Cardiac muscle cell (in vitro differentiated cells and primary cell): ENCODE data around the gene C1QL3. TPM values are rescaled to one million over a fixed set of nuclear protein-coding genes. Genes with fewer than 3 reads are reported as not detected.

ENCODE experiments used
- DNase-seq, 2 donors: peaks; one replicate each; pipeline versions ENCODE4 v3.0.0 to v3.0.0-alpha.2; 2010 to 2017; ENCODE audit warnings: low read depth in 1 of 2, low spot score in 1 of 2
- H3K27ac ChIP-seq: fragments of 200-600 bp; sonication (generic); 2 replicates; pipeline ENCODE4 v1.5.1; 2016
- H3K27me3 ChIP-seq: fragments of 200-600 bp; sonication (generic); 2 replicates; pipeline ENCODE4 v1.6.0; 2016; ENCODE audit warnings: control low read depth
- H3K36me3 ChIP-seq: fragments of 200-600 bp; sonication (generic); 2 replicates; pipeline ENCODE4 v1.5.1; 2016; ENCODE audit warnings: control low read depth
- H3K4me1 ChIP-seq: fragments of 200-600 bp; sonication (generic); 2 replicates; pipeline ENCODE4 v1.8.1; 2017; ENCODE audit warnings: low read depth, mild to moderate bottlenecking, mixed run types
- H3K4me3 ChIP-seq: fragments of 200-600 bp; sonication (generic); 2 replicates; pipeline ENCODE4 v1.5.1; 2016; ENCODE audit warnings: mild to moderate bottlenecking
- H3K9me3 ChIP-seq: fragments of 200-600 bp; sonication (generic); 2 replicates; pipeline ENCODE4 v1.5.1; 2017; ENCODE audit warnings: low read depth, mild to moderate bottlenecking, control low read depth
- polyA plus RNA-seq: library from polyadenylated mRNA; unstranded; fragments of >200 nt; fragmentation: Nextera tagmentation; extraction: Ambion mirVana; gene quantifications from 2 replicates; pipeline ENCODE4 v1.2.1, GENCODE V29; 2016
- total RNA-seq: library from RNA; depleted of rRNA; stranded (reverse); fragments of >200 nt; gene quantifications from 2 replicates; pipeline ENCODE4 v1.2.3, GENCODE V29; 2016
- TF ChIP-seq, protein P1 (sequence below): IDR thresholded peaks from 2 replicates; pipeline ENCODE4 v1.5.1; 2012; ENCODE audit warnings: low read depth, mild to moderate bottlenecking, low read length

Gene C1QL3
- total and polyA plus RNA-seq, 2 experiments from 2014 or later = not detected

DNA sequence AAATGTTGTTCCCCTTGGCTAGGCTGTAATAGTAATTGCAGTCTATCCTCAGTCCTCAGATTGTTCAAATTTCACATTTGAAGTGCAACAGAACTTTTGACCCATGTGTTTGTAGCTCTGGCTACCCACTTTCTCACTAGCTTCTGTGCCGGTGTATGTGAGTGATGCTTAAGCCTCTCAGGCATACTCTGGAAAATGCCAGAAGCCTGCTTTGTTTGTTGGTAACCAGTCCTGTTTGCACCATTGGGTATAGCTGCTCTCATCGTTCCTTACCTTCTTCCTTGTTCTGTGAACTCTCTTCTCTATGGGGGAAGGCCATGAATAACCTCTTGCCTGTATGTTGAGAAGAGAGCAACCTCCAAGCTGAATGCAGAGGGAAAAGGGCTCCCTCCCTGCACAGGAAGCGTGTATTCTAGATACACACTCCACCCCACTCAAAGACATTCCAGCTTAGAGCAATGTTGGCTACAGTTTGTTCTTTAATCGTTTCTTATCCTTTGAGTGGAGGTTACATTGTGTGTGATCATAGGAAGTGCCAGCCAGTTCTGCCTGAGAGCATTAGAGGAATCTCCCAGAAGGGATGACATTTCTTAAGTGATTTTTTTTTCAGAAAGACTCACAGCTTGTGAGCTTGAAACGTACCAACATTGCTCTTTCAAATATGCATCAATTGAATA, 40.5 kb downstream of the C1QL3 start:
- DNase-seq = peak in 1 of 2 donors; percentile 8
- Histone ChIP-seq H3K27ac (no peak overlapping the region), H3K36me3 (no peaks in the 10 kb centered on the region), H3K4me1 (no peaks in the 10 kb centered on the region), H3K27me3 (no peaks in the 10 kb centered on the region), H3K4me3 (no peak overlapping the region), H3K9me3 (no peaks in the 10 kb centered on the region)
- TF ChIP-seq, protein P1, sequence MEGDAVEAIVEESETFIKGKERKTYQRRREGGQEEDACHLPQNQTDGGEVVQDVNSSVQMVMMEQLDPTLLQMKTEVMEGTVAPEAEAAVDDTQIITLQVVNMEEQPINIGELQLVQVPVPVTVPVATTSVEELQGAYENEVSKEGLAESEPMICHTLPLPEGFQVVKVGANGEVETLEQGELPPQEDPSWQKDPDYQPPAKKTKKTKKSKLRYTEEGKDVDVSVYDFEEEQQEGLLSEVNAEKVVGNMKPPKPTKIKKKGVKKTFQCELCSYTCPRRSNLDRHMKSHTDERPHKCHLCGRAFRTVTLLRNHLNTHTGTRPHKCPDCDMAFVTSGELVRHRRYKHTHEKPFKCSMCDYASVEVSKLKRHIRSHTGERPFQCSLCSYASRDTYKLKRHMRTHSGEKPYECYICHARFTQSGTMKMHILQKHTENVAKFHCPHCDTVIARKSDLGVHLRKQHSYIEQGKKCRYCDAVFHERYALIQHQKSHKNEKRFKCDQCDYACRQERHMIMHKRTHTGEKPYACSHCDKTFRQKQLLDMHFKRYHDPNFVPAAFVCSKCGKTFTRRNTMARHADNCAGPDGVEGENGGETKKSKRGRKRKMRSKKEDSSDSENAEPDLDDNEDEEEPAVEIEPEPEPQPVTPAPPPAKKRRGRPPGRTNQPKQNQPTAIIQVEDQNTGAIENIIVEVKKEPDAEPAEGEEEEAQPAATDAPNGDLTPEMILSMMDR = no peak

DNA sequence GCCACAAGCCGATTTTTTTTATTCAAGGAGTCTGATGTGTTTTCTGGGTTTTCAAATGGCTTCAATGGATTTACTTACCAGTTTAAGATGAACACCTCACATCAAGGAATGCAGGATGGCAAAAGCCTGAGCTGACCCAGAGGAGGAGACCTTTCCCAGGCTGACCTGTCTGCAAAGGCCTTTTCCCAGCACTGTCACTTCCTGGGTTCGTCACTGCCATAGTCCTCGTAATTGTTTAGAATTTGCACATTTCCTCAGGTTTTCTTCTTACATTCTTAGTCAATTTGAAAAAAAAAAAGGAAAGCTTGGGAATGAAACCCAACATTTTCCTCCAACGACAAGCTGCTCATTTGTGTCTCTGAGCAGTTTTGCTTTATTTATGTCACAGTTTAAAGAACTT, 42.9 kb downstream of the C1QL3 start:
- H3K27me3 ChIP-seq = no peaks in the 10 kb centered on the region
- TF ChIP-seq, protein P1 = no peak
- no peaks in the 10 kb centered on the region for H3K36me3 ChIP-seq
- no peak overlapping the region for H3K27ac ChIP-seq
- no peaks in the 10 kb centered on the region for H3K4me1 ChIP-seq
- no peak overlapping the region for H3K4me3 ChIP-seq
- no peaks in the 10 kb centered on the region for H3K9me3 ChIP-seq
- DNase-seq = no peak

DNA sequence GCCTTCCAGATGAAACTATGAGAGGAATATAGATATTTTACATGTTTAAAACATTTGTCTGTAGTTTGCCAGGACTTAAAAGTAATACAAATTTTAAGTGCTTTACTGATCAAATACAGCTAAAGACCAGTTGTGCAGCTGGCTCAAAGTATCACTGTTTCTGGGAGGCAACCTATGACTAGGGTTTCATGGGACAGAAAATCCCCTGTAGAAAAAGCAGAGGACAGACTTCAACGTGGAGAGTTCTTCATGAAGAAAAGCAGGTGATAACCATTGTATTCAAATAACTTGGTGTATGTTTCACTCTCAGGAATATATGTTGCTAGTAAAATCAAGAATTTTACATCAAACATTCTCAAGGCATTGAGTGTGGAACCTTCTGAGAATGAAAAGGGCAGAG, 43.9 kb downstream of the C1QL3 start:
- Histone ChIP-seq H3K4me3 (no peak overlapping the region), H3K27me3 (no peaks in the 10 kb centered on the region), H3K27ac (no peak overlapping the region), H3K9me3 (no peaks in the 10 kb centered on the region), H3K4me1 (no peaks in the 10 kb centered on the region), H3K36me3 (no peaks in the 10 kb centered on the region)
- DNase-seq = no peak
- TF ChIP-seq, protein P1 = no peak

DNA sequence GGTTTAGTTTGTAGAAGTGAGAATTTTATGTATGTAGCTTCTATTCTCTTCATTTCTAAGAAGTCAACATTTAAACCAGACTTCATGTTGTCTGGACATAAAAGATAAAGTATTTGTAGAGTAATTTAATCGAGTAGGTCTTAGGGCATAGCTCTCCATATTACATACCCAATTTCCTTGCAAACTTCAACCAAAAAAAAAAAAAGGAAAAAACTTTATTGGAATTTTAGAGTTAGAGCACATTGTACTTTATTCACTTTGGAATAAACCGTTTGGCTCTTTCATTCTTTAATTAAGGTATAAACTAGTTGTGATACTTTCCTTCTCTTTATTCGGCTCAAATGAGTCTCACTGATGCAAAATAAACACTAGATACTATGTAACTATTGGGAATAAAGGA, 48.9 kb downstream of the C1QL3 start:
- Histone ChIP-seq H3K4me1 (no peaks in the 10 kb centered on the region), H3K36me3 (no peaks in the 10 kb centered on the region), H3K27me3 (no peaks in the 10 kb centered on the region), H3K27ac (no peak overlapping the region), H3K4me3 (no peak overlapping the region), H3K9me3 (no peaks in the 10 kb centered on the region)
- DNase-seq = no peak
- TF ChIP-seq, protein P1 = no peak

DNA sequence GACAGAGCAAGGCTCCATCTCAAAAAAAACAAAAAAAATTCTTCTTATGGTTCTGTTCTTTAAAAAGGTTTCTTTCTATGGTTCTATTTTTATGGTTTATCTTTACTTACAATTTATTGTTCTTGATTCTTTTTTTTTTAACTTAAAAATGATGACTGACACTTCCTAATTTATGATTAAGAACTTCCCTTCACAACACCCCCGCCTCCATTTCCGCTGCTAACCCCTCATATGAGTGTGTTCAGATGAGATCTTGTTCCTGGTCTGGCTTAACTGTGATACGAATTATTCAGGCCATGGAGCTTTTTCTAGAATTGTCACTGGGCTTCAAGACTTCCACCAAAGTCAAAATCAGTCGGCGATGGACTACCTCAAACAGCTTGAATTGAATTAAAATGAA, 50.9 kb downstream of the C1QL3 start:
- Histone ChIP-seq H3K27ac (no peak overlapping the region), H3K27me3 (no peaks in the 10 kb centered on the region), H3K4me1 (no peaks in the 10 kb centered on the region), H3K9me3 (no peaks in the 10 kb centered on the region), H3K4me3 (no peak overlapping the region), H3K36me3 (no peaks in the 10 kb centered on the region)
- DNase-seq = no peak
- TF ChIP-seq, protein P1 = no peak
